NCI-H69 (cell line): ENCODE results near the gene S100B.
"Not testable (repeated sequence)": the region's sequence is repeated elsewhere in the genome, so short reads cannot be mapped to it uniquely, and the experiment has no call there.

Source experiments
- DNase-seq: peaks from one replicate; lab custom pipeline; 2025; lab: John Stamatoyannopoulos, UW

Gene S100B

DNA sequence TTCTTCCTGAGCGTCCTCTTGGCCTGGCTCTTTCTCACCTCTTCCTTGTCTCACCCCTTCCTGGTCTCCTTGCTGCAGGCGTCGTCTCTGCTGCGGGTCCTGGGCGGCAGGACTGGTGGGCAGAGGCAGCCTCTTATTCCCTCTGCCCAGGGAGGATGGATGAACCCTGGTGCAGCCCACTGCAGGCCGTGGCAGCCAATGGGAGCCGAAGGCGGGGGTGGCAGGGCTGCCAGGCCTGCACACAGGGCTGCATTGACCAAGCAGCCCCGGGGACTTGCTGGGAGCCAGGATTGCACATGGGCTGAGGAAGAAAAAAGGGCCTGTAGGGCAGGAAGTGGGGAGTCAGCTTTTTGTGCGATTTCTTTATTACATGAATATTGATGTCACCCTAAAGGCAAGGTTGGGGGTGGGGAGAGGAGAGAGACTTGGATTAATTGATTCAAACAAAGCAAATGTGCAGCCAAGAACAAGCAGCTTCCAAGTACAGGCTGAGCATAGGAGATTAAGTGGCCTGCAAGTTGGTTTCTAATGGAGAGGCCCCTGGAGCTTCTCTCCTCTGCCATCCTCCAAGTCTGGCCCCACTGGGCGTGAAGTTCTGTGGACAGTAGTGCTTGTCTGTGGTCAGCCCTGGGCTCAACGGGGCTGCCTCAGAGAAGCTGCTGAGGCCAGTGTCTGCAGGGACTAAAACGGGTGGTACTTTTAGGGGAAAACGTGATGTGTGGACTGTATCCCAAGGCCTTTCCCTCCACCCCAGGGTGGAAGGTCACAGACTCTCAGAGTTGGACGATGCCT is at the start of gene S100B:
S100B (minus strand) TSS at position 108 of the 792 bp plus-strand sequence. CDS start 2,667 bp downstream, outside the sequence.
- DNase-seq = peak; percentile 77

DNA sequence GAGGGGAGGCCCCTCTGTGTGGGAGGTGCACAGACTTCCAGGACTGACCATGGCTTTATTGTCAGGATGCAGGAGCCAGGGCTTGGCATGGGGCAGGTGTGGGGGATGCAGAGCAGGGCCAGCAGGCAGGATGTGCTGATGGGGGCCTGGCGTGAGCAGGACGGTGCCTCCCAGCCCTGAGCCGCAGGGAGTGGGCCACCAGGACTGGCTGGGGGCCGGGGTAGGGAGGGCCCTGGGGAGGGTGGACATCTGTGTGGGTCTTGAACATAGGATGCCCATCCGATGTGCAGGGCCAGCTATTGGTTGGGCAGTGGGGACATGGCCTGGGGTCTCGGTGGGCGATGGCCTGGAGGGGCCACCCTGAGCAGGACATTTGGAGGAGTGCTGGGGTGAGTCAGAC is 46.2 kb upstream of the S100B start:
- no peak for DNase-seq

DNA sequence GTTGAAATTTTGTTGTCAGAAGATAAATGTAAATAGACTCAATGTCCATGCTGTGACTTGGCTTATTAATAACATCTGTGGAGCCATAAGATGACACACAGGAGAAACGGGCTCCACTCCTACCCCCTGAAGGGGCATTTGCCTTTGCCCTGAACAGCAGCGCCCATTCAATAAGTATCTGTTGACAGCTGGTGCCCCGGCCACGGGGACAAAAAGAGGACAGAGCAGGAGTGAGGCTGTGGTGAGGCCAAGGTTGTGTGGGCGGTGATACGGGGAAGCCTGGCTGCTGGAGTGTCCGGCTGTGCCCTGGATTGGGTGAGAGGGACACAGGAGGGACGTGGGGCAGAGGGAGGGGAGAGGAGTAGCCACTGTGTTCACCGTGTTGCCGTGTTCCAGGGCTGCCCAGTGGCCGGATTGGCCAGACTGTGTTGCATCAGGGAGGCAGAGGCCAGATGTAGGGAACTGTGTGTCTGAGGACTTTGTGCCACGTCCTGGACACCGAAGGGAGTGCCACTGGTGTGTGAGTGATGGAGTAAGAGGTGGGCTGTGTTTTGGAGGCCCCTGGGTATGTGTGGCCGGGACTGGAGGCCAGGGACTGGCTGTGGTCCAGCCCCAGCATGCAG is 45.7 kb upstream of the S100B start:
- DNase-seq = peak; percentile 56

DNA sequence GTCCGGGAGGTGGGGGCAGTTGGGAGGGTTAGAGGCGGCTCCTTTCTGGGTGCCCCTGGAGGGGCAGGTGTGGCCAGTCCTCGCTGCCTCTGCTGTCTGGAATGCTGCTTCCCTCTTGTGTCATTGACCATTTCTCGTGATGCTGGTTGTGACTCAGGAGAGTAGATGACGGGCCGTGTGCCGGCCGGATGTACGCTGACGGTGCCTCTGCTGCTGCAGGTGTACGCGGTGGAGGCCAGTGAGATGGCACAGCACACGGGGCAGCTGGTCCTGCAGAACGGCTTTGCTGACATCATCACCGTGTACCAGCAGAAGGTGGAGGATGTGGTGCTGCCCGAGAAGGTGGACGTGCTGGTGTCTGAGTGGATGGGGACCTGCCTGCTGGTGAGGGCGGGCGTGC is 44.5 kb upstream of the S100B start:
- no peak for DNase-seq

DNA sequence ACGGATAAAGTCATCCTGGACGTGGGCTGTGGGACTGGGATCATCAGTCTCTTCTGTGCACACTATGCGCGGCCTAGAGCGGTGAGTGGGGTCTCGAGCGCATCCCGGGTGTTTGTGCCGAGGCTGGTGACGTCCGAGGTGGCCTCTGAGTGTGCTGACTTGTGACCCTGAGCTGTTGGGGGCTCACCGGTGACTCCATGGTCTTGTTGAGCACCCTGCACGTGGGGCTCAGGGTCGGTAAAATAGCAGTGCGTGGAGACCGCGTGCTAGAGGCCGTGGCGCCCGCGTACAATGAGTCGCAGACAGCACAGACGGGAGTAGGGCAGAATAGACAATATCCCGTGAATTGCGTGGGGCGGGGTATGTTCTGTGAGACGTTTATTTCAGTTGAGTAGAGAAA is 43.7 kb upstream of the S100B start:
- DNase-seq = no peak

DNA sequence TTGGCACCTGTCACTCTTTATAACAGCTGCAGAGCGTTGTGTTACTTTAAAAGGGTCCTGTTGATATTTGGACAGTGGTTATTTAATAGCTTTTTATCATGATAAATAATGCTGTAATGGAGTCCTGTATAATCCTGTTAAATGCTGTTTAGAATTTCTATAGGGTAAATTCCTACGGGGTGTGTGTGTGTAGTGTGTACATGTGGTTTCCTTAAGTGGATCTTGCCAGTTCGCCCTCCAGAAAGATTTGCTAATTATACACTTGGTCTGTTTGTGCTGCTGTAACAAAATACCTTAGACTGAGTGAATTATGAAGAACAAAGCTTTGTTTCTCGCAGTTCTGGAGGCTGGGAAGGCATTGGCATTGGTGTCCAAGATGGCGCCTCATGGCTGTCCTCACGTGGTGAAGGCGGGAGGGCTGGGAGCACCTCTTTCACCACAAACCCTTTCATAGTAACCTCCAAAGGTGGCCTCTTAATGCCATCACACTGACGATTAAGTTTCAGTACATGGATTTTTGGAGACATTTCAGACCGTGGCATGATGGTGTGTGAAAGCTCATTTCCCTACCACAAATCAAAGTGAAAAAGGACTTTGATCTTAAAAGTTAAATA is 41.8 kb upstream of the S100B start:
- peak; percentile 56 for DNase-seq

DNA sequence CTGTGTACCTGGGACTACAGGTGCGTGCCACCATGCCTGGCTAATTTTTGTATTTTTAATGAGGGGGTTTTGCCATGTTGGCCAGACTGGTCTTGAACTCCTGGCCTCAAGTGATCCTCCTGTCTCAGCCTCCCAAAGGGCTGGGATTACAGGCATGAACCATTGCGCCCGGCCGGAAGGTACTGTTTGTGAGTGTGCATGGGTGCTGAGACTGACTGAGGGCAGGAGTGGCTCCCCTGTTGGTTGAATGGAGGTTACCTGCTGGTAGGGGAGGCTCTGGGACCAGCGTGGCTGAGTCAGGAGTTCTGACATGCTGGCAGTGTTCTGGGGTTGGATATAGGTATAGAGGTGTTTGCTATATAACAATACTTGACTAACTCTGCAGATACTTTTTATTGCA is 41.0 kb upstream of the S100B start:
- DNase-seq = no peak

DNA sequence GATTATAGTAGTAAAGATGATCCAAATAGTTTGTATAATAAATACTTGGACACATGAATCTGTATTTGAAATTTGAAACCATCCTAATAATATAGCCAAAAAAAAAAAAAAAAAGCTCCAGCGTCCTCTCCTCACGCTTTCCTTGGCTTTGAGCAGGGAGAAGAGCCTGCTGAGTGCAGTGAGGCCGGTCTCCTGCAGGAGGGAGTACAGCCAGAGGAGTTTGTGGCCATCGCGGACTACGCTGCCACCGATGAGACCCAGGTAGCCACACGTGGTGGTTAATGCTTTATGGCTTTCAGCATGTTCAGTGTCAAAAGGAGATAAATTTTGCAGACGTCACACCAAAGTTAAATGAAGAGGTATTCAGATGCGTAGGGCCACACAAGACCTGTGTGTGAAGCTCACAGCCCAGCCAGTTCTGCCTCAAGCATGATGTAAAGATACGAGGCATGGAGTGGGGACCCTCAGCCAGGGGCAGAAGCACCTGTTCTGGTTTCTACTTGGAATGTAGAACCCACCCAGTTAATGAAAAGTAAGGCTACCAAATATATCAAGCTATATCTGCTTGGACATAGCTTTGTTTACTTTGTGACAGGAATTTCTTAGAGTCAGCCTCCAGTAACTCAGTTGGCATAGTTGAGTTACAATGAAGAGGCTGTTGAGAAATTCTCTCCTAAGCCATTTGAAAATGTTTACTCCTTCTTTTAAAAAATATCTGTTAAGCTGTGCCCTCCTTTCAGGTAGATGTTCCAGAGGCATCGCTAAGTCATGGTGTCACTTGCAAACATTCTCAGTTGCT is 38.7 kb upstream of the S100B start:
- no peak for DNase-seq

DNA sequence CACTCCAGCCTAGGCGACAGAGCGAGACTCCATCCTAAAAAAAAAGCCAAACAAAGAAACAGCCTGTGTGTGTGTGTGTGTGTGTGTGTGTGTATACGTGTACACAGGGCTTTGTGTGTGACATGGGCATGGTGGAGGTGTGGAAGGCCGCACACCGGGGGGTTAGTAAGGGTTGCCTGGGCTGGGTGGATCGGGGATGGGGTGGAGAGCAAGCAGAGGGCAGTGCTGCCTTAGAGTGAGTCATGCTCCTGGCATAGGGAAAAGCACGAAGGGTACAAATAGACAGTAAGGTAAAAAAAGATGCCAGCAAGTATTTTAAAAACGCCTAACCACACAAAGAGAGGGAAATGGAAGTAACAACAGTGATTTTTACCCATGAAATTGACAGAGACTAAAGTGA is 36.8 kb upstream of the S100B start:
- no peak for DNase-seq

DNA sequence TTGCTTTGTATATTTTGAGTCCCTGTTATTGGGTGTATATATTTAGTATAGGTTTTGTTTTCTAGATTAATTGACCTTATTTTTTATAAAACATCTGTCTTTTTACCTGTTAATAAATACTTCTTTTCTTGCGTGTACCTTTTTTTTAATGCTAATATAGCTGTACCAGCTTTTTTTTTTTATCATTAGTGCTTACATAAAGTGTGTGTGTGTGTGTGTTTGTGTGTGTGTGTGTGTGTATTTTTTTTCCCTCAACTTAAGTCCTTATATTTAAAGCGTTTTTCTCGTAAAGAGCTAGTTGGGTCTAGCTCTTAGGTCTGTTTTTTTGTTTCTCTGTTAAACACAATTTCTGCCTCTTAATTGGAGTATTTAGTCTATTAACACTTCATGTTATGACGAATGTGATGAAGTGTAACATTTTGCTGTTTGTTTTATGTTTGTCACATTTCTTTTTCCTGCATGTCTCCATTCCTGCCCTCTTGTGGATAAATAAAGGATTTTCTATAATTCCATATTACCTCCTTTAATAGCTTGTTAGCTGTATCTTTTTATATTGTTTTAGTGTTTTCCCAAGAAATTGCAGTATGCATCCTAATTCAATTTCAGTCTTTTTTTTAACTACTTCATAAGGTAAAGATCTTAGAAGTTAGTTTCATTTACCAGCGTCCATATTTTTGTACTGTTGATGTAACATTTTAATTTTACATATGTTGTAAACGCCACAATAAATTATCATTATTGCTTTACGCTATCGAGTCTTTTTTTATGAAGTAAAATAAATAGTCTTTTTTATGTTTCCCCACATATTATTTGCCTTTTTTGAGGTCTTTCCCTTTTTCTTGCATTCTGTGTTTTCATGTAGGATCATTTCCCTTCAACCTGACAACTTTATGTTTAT is 34.9 kb upstream of the S100B start:
- peak; percentile 1 for DNase-seq

DNA sequence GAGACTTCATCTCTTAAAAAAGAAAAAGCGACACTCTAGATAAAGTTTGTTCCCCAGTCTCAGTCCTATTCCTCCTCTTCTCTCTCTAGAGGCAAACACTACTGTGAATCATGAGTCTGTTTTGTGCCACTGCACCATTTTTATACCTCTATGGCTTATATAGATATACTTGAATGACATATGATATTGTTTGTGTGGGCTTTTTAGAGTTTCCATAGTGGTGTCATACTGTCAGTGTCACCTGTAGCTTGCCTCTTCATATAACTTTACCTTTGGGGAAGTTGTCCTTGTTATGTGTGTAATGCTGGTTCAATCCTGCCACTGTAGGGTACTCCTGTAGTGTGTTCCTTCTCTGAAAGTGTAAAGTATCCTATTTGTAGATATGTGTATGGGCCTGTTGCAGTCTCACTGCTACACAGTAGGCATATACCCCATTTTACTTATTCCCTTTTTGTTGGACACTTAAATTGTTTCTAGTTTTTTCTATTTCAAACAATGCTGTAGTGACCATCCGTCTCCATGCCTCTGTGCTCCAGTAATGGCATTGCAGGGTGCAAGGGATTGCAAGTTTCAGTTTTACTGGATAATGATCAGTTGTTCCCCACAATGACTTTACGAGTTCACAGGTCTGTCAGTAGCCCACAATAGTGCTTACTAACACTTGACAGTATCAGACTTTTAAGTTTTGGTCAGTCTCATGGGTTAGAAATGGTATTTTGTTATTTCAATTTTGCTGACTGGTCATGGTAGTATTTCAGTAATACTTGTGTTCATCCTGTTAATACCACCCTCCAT is 33.3 kb upstream of the S100B start:
- DNase-seq = no peak

DNA sequence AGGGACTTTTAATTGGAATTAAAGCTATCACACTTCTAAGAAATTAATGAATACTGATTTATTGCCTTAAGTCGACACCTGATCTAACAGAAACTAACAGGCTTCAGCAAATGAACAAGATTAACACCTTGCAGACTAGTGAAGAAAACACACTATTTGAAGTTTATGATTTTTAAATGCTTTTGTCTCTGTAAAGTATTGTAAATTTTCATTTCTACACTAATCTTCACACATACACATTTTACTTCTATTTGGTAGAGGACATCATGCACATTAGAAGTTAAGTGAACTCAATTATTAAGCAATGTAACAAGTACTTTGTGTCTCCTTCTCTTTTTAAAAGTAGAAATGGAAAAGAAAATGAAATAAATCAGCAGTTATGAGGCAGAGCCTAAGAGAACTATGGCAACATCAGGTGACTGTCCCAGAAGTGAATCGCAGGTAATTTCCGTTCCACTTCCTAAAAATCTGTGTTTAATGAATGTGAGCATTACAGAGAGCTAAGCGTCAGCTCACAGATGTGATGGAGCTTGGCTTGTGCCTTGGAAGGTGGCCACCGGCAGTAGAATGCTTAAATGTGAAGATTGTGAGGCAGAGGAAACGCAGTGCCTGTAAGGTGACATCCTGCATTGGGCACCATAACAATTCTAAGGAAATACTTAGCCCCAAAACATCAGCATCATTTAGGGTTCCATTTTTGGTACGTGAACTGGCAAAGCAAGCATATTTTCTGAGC is 31.8 kb upstream of the S100B start:
- no peak for DNase-seq

DNA sequence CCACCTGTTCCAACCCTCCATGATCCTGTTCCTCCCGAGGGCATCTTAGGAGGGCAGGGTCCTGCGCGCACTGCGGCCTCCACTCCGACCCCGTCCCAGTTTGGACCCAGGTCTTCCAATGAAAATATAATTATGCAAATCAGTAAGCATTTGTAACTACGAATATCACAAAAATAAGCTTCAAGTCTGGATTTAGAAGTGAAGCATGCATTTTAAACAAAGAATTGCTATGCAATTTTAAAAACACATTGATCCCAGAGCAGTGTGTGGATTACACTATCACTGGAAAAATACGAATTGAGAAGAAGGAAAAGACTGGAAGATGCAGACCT is 31.3 kb upstream of the S100B start:
- no peak for DNase-seq

DNA sequence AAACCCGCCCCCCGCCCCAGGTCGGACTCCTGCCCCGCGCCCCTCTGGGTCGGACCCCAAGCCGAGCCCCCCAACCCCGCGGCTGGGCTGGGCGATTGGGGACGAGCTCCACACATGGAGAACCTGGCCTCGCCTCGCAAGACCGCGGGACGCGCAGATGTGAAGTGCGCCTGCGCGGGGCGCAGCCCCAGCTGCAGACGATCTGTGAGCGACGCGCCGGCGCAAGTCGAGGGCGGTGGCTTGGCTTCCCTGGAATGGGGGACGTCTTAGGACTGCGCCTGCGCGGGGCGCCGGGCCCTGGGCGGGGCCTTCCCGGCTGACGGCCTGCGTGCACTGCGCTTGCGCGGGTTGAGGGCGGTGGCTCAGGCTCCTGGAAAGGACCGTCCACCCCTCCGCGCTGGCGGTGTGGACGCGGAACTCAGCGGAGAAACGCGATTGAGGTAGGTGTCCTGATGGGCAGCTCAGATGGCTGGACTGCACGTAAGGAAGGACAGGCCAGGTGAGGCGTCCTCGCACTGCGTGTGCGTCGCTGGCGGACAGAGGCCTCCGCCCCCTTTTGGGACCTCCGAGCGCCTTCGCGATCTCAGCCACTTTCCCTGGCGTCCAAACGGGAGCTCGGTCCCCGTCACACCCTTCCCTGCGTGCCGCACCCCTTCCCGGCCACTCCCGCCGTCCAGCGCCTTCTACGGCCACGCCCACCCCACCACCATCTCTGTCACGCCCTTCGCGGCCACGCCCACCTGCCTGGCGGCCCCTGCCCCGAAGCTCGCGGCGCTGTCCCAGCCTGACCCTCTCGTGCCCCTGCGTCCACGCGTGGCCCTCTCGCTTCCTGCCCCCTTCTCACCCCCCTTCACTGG is 30.7 kb upstream of the S100B start, which contains the start of gene PRMT2:
PRMT2 (plus strand) TSS at position 351 of the 857 bp plus-strand sequence. CDS start 1,278 bp downstream, outside the sequence.
- peak; percentile 93 for DNase-seq

DNA sequence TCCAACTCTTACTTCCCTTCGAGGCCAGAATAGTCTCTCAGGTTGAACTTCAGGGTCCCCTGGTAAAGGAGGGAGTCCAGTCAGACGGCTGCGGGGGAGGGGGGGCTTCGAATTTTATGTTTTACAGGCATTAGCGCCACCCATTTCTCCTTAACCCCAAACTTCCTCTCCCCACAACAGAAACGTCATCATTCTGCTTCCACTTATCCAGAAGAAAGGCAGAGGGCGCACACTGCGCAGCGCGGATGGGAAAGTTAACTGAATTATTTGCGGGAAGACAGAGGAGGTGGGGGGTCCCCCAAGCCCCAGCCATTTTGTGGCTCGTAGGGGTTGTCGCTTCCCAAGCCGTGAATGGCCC is 30.1 kb upstream of the S100B start:
- DNase-seq = peak; percentile 77

DNA sequence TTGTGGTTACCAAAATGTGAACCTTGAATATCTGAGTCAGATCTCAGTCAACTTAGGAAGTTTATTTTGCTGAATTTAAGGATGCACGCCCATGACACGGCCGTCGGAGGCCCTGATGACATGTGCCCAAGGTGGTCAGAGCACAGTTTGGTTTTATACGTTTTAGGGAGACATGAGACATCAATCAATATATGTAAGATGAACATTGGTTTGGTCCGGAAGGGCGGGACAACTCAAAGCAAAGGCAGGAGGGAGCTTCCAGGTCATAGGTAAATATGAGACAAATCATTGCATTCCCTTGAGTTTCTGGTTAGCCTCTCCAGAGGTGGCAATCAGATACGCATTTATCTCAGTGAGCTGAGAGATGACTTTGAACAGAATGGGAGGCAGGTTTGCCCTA is 29.5 kb upstream of the S100B start:
- no peak for DNase-seq

DNA sequence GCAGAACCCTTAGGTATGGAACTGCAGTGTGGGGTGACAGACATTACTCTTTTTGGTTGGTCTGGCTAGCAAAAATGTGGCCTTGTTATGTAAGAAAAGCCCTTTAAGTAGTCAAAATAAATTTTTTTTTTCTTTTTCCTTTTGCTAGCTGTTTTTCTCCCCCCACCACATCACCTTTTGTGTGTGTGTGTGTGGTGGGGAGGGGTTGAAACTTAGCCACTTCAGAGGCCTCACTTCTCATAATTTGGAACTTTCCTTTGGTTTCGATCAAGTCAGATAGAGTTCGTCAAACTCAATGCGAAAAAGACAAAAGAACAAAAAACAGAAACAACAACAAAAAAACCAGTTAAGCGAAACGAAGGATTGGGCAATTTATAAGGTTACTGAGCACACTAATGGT is 28.7 kb upstream of the S100B start:
- DNase-seq = no peak

DNA sequence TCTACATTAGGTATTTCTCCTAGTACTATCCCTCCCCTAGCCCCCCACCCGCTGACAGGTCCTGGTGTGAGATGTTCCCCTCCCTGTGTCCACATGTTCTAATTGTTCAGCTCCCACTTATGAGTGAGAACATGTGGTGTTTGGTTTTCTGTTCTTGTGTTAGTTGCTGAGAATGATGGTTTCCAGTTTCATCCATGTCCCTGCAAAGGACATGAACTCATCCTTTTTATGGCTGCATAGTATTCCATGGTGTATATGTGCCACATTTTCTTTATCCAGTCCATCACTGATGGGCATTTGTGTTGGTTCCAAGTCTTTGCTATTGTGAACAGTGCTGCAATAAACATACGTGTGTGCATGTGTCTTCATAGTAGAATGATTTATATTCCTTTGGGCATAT is 26.0 kb upstream of the S100B start:
- not testable (repeated sequence) for DNase-seq

DNA sequence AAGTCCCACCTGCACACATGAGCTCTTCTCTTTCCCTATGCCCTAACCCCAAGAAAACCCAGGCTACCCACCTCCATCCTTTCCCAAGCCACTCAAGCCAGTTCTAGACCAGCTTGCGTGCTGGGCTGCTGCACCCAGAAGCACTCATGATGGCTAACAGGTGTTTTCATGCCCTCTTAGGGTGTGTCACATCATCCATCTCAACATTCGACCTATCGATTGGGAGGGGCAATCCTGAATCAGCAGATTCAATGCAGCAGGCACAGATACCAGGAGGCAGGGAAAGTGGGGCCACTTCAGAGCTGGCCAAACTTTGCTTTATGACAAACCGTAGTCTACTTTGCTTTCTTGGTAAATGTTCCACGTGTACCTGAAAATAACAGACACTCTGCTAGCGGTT is 24.0 kb upstream of the S100B start:
- DNase-seq = no peak
